GM12875 (cell line): ENCODE measurements around the gene DISP3.

ENCODE experiments used
- H3K4me3 ChIP-seq: one replicate; pipeline ENCODE4 v1.5.1; 2011; ENCODE audit warnings: low read depth, low read length, control low read depth
- TF ChIP-seq, protein P1 (sequence below): IDR thresholded peaks from 2 replicates; pipeline ENCODE4 v1.5.1; 2011; ENCODE audit warnings: low read depth, mild to moderate bottlenecking, control low read depth, inconsistent platforms, low read length, moderate library complexity, borderline replicate concordance; ENCODE audit not compliant: insufficient read depth

DISP3 gene

DNA sequence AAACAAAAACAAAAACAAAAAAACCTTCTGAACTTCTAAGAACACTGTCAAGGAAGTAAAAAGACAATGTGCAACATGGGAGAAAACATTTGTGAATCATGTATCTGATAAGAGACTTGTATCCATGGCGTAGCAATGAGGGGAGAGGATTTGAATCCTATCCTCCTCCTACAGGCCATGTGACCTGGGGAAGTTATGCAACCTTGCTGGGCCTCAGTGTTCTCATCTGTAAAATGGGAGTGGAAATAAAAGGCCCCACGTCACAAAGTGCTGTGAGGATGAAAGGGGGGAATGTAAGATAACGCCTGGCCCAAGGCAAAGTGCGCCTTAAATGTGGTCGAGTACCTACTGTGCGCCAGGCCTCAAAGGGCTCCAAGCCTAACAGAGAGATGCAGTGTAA lies 83.7 kb downstream of the DISP3 start:
- TF ChIP-seq, protein P1, sequence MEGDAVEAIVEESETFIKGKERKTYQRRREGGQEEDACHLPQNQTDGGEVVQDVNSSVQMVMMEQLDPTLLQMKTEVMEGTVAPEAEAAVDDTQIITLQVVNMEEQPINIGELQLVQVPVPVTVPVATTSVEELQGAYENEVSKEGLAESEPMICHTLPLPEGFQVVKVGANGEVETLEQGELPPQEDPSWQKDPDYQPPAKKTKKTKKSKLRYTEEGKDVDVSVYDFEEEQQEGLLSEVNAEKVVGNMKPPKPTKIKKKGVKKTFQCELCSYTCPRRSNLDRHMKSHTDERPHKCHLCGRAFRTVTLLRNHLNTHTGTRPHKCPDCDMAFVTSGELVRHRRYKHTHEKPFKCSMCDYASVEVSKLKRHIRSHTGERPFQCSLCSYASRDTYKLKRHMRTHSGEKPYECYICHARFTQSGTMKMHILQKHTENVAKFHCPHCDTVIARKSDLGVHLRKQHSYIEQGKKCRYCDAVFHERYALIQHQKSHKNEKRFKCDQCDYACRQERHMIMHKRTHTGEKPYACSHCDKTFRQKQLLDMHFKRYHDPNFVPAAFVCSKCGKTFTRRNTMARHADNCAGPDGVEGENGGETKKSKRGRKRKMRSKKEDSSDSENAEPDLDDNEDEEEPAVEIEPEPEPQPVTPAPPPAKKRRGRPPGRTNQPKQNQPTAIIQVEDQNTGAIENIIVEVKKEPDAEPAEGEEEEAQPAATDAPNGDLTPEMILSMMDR = no peak
- no peak overlapping the region for H3K4me3 ChIP-seq

DNA sequence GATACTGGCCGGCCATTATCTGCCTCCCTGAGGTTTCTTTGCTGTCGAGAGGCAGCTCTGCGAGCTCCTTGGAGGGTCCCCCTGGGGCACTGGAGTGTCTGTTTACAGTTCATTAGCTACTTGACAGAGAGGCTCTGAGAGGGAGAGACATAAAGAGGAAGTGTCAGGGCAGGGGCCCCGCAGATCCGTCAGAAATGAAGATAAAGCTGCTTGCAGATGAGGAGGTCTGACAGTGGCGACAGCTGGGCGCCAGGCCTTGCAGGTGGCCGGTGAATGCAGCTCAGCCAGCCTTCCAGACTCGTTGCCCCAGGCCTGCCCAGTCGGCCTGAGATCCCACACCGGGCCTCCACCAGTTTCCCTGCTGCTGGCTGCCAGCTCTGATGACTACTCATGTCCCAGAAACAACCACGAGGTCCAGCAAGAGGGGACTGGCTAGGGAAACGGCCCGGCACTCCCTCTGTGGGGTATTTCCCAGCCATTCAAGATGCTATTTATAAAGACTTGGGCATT lies 84.7 kb downstream of the DISP3 start:
- TF ChIP-seq, protein P1 = no peak

DNA sequence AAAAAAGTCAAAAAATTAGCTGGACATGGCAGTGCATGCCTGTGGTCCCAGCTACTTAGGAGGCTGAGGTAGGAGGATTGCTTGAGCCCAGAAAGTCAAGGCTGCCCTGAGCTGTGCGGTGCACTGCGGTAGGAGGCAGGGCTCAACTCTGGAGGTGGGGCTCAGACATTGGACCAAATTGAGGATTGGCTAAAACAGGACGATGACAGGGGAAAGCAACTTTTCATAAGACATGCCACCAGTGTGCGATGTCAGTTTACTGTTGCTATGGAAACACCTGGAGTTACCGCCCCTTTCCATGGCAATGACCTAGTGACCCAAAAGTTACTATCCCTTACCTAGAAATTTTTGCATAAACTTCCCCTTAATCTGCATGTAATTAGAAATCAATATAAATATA lies 85.3 kb downstream of the DISP3 start:
- TF ChIP-seq, protein P1 = no peak
- H3K4me3 ChIP-seq = no peak overlapping the region

More for the DNA sequence above, 84.7 kb downstream of the DISP3 start:
- no peak overlapping the region for H3K4me3 ChIP-seq

- TF ChIP-seq, protein P1 = no peak
- no peak overlapping the region for H3K4me3 ChIP-seq
Measured at GRCh38 chr1:11566042-11566850, 87.3 kb downstream of the DISP3 start.

DNA sequence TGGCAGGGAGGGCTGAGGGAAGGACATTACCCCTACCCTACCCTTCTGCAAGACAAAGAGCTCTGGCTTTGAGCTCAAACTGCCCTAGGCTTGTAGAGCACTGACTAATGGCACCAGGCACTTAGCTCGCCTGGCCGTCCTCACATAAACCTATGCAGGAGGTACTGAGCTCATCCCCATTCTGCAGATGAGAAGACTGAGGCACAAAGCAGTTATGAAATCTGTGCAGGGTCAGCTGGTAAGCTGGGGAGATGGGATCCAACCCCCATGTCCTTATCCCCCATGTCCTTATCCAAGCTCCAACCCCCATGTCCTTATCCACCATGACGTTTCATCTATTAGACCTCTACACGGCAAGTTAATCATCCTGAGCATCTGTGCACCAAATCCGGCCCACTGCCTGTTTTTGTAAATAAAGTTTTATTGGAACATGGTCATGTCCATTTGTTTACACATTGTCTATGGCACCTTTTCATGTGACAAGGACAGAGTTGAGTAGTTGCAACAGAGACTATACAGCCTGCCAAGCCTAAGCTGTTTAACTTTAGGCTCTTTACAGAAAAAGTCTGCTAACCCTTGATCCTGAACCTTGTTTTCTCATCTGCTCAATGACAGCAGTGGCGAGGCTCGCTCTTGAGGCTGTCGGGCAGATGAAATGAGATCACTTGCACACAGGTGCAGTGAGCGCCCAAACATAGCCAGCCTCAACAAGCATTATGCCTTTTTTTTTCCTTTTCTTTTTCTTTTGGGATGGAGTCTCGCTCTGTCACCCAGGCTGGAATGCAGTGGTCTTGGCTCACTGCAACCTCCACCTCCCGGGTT lies 88.5 kb downstream of the DISP3 start:
- H3K4me3 ChIP-seq = no peak overlapping the region
- TF ChIP-seq, protein P1 = no peak

- TF ChIP-seq, protein P1 = no peak
- no peak overlapping the region for H3K4me3 ChIP-seq
Measured at GRCh38 chr1:11568687-11569086, 89.7 kb downstream of the DISP3 start.
